Endodermal cell (in vitro differentiated cells): ENCODE results near the gene RNASEH1. TPM values are rescaled to one million over a fixed set of nuclear protein-coding genes. Genes with fewer than 3 reads are reported as not detected.
"Not testable (repeated sequence)": the region's sequence is repeated elsewhere in the genome, so short reads cannot be mapped to it uniquely, and the experiment has no call there.

Source experiments
- DNase-seq: peaks from one replicate; pipeline ENCODE4 v3.0.0-alpha.2; 2017
- H3K27ac ChIP-seq: 2 replicates; pipeline ENCODE4 v1.5.1; 2013; ENCODE audit warnings: mild to moderate bottlenecking, low read depth, low read length, moderate library complexity
- H3K27me3 ChIP-seq: 2 replicates; pipeline ENCODE4 v1.6.1; 2013; ENCODE audit warnings: mild to moderate bottlenecking, low read length, moderate library complexity; ENCODE audit not compliant: insufficient read depth, control insufficient read depth, poor library complexity, severe bottlenecking
- H3K36me3 ChIP-seq: 2 replicates; pipeline ENCODE4 v1.7.0; 2013; ENCODE audit warnings: mild to moderate bottlenecking, low read length, moderate library complexity; ENCODE audit not compliant: control insufficient read depth, insufficient read depth
- H3K4me1 ChIP-seq: one replicate; pipeline ENCODE4 v1.7.0; 2013; ENCODE audit warnings: low read length; ENCODE audit not compliant: control insufficient read depth, insufficient read depth
- H3K4me3 ChIP-seq: 2 replicates; pipeline ENCODE4 v1.5.1; 2013; ENCODE audit warnings: mild to moderate bottlenecking, low read length, moderate library complexity
- H3K9ac ChIP-seq: 2 replicates; pipeline ENCODE4 v1.6.1; 2013; ENCODE audit warnings: mild to moderate bottlenecking, low read length, moderate library complexity; ENCODE audit not compliant: poor library complexity, severe bottlenecking; ENCODE audit errors: extremely low read depth
- H3K9me3 ChIP-seq: 2 replicates; pipeline ENCODE4 v1.6.1; 2013; ENCODE audit warnings: mild to moderate bottlenecking, low read length, moderate library complexity; ENCODE audit not compliant: control insufficient read depth
- H3K27ac Mint-ChIP-seq: 2 replicates; pipeline ENCODE4 v1.8.0; 2020; ENCODE audit warnings: mixed read lengths
- H3K27me3 Mint-ChIP-seq: 2 replicates; pipeline ENCODE4 v1.8.0; 2021; ENCODE audit warnings: mild to moderate bottlenecking, mixed read lengths; ENCODE audit not compliant: insufficient read depth
- H3K36me3 Mint-ChIP-seq: 2 replicates; pipeline ENCODE4 v1.8.0; 2020; ENCODE audit warnings: low read depth, mixed read lengths
- H3K4me1 Mint-ChIP-seq: 2 replicates; pipeline ENCODE4 v1.8.0; 2020; ENCODE audit warnings: mixed read lengths
- H3K4me3 Mint-ChIP-seq: 2 replicates; pipeline ENCODE4 v1.8.0; 2020; ENCODE audit warnings: mild to moderate bottlenecking, moderate library complexity, mixed read lengths
- H3K9me3 Mint-ChIP-seq: 2 replicates; pipeline ENCODE4 v1.8.0; 2020; ENCODE audit warnings: mild to moderate bottlenecking, mixed read lengths
- WGBS, 2 experiments: methylation state at CpG; one replicate each; pipeline versions ENCODE4 v1.1.5 to v1.1.7; 2013; ENCODE audit warnings: missing lambda C conversion rate in 2 of 2, mixed read lengths in 1 of 2; ENCODE audit not compliant: insufficient coverage in 1 of 2, insufficient read length in 1 of 2; 5-methylcytosine and 5-hydroxymethylcytosine counted together
- total RNA-seq, 2 donors: library from RNA; stranded (reverse); fragmentation: NEBNext Ultra II Directional in 1 of 2; extraction: Animal tissue kit (Norgen Biotek cat#: 25700) in 1 of 2; gene quantifications; 2 replicates in 1 of 2; 3 replicates in 1 of 2; pipeline ENCODE4 v1.2.1, GENCODE V29; 2021
- TF ChIP-seq, protein P1 (sequence below): fragments of 200-600 bp; sonication (generic); conservative IDR thresholded peaks from 2 replicates; pipeline ENCODE4 v1.5.0; 2021; ENCODE audit warnings: antibody characterized with exemption, mild to moderate bottlenecking

RNASEH1 gene
- total RNA-seq, 2 donors from 2014 or later = 28.2 to 35.2 TPM

DNA sequence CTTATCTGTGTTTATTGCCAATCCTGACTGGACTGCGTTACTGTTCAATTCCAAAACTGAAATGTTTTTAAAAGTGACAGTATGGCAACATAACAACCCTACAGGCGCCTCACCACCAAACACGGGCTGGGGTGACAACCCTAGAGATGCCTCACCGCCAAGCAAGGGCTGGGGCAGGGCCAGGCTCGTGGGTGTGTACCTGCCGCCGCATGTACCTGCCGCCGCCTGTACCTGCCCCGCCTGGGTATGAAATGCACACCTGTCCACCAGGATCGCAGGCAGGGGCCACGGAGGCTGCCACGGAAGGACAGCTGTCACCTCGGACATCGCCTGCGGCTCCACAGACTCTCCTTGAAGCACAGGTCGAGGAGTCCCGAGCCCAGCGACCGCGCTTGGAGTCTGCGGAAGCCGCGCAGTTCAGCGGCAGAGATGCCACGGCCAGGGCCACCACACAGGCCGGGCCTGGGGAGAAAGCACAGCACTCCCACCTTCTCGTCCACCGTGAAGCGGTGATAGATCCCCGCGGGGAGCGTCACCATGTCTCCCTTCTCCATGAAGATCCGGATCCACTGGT is 57.7 kb downstream of the RNASEH1 start:
- Mint-ChIP-seq H3K27me3 (no peaks in the 10 kb centered on the region), H3K9me3 (no peaks in the 10 kb centered on the region), H3K27ac (no peak overlapping the region), H3K4me3 (no peak overlapping the region), H3K36me3 (peaks cover 78% of the 10 kb centered on the region), H3K4me1 (peaks cover 3% of the 10 kb centered on the region)
- Histone ChIP-seq H3K4me1 (peaks cover under 1% of the 10 kb centered on the region), H3K27ac (no peak overlapping the region), H3K9ac (no peak overlapping the region), H3K36me3 (peaks cover 52% of the 10 kb centered on the region), H3K27me3 (no peaks in the 10 kb centered on the region), H3K9me3 (no peaks in the 10 kb centered on the region), H3K4me3 (no peak overlapping the region)
- 96 to 98% methylated on average over 33 to 34 of the region's 34 CpGs for WGBS, 2 experiments
- DNase-seq = no peak
- TF ChIP-seq, protein P1, sequence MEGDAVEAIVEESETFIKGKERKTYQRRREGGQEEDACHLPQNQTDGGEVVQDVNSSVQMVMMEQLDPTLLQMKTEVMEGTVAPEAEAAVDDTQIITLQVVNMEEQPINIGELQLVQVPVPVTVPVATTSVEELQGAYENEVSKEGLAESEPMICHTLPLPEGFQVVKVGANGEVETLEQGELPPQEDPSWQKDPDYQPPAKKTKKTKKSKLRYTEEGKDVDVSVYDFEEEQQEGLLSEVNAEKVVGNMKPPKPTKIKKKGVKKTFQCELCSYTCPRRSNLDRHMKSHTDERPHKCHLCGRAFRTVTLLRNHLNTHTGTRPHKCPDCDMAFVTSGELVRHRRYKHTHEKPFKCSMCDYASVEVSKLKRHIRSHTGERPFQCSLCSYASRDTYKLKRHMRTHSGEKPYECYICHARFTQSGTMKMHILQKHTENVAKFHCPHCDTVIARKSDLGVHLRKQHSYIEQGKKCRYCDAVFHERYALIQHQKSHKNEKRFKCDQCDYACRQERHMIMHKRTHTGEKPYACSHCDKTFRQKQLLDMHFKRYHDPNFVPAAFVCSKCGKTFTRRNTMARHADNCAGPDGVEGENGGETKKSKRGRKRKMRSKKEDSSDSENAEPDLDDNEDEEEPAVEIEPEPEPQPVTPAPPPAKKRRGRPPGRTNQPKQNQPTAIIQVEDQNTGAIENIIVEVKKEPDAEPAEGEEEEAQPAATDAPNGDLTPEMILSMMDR = no peak

DNA sequence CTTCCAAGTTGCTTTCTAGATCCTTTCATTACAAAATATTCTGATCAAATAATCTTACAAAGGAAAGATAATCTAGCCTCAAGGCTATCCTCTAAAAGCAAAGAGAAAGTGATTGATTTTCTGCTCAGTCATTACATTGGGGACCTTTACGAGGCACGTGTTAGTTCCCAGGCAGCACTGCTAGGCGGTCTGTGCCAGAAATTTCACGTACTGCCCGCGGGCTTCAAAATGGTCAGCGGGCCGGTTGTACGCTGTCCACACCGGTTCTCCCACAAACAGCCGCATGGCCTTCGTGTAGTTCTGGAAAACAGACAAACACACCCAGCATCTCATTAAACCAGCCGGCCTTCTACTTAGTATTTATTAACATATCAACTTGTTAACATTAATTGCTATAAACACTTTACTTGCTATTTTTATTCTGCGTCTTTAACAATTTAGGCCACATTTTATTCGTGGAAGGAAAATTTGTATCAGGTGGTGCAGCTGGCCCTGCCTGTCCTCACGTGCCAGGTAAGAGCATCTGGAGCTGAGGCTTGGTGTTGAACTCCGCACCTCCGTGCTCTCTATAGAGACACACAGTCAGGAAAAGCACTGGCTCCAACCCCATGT is 59.2 kb downstream of the RNASEH1 start:
- Mint-ChIP-seq H3K36me3 (peaks cover 73% of the 10 kb centered on the region), H3K27ac (no peak overlapping the region), H3K27me3 (no peaks in the 10 kb centered on the region), H3K4me3 (no peak overlapping the region), H3K9me3 (no peaks in the 10 kb centered on the region), H3K4me1 (no peaks in the 10 kb centered on the region)
- no peaks in the 10 kb centered on the region for H3K4me1 ChIP-seq
- H3K36me3 ChIP-seq = peaks cover 40% of the 10 kb centered on the region
- no peaks in the 10 kb centered on the region for H3K27me3 ChIP-seq
- no peak overlapping the region for H3K9ac ChIP-seq
- WGBS, 2 experiments = 92 to 95% methylated on average over 16 to 18 of the region's 18 CpGs
- H3K27ac ChIP-seq = no peak overlapping the region
- no peak overlapping the region for H3K4me3 ChIP-seq
- TF ChIP-seq, protein P1 = no peak
- no peak for DNase-seq
- no peaks in the 10 kb centered on the region for H3K9me3 ChIP-seq

DNA sequence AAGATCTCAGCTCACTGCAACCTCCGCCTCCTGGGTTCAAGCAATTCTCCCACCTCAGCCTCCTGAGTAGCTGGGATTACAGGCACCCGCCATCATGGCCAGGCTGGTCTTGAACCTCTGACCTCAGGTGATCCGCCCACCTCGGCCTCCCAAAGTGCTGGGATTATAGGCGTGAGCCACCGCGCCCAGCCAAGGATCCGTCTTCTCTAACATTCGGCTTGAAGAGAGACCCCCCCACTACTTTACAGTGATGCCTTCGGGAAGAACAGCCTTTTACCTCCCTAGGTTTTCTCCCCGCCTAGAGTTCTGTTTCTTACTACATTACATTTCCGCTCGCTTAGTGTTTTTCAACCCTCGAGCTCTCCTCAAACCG is 61.4 kb downstream of the RNASEH1 start:
- WGBS, 2 experiments = 93 to 96% methylated on average over 14 to 15 of the region's 15 CpGs
- not testable (repeated sequence) for H3K27ac ChIP-seq, H3K27ac Mint-ChIP-seq, H3K27me3 ChIP-seq, H3K4me3 Mint-ChIP-seq, H3K4me3 ChIP-seq, DNase-seq, H3K9me3 ChIP-seq, H3K9me3 Mint-ChIP-seq, H3K27me3 Mint-ChIP-seq, H3K4me1 Mint-ChIP-seq, H3K9ac ChIP-seq, H3K4me1 ChIP-seq
- peaks cover 27% of the 10 kb centered on the region for H3K36me3 ChIP-seq
- H3K36me3 Mint-ChIP-seq = peaks cover 58% of the 10 kb centered on the region

Other genes starting within 250 kb of the RNASEH1 start
- gene EIPR1, start 180.5 kb downstream of the RNASEH1 start, total RNA-seq = 10 to 100 TPM; 30.1 to 36.8 TPM
- 100 to 1,000 TPM in 1 of 2 donors, 10 to 100 TPM in 1; 98.2 to 103 TPM for gene TRAPPC12, start 178.6 kb downstream of the RNASEH1 start, total RNA-seq
- gene ADI1, start 38.8 kb downstream of the RNASEH1 start, total RNA-seq = 10 to 100 TPM; 27.1 to 40.1 TPM
- gene RPS7, start 16.9 kb upstream of the RNASEH1 start, total RNA-seq = 1,000 to 10,000 TPM; 1,323 to 1,693 TPM
- 1 to 10 TPM; 1.1 to 1.5 TPM for gene COLEC11, start 36.8 kb upstream of the RNASEH1 start, total RNA-seq
- not detected for gene ALLC, start 99.9 kb upstream of the RNASEH1 start, total RNA-seq
- gene DCDC2C, start 145.2 kb upstream of the RNASEH1 start, total RNA-seq = not detected